B cell (primary cell): ENCODE measurements around the gene PTPRN2. TPM values are rescaled to one million over a fixed set of nuclear protein-coding genes. Genes with fewer than 3 reads are reported as not detected.

Experiments
- ATAC-seq: fragments of 200-7000 bp; cut with Tn5 transposase; one replicate; pipeline ENCODE4 v1.10.0; 2021; ENCODE audit warnings: low read depth, mild to moderate bottlenecking, moderate number of reproducible peaks, moderate library complexity
- CTCF ChIA-PET: fragments of 350-600 bp; sonication (Branson Sonifier 250); formaldehyde crosslinking; loops from one replicate; lab custom pipeline; 2021; ENCODE audit warnings: antibody characterized with exemption, inconsistent platforms; lab: Charles Lee
- POLR2A ChIA-PET: fragments of 350-600 bp; sonication (Branson Sonifier 250); formaldehyde crosslinking; loops from one replicate; lab custom pipeline; 2021; ENCODE audit warnings: antibody characterized with exemption; lab: Charles Lee
- DNase-seq: peaks from one replicate; pipeline ENCODE4 v3.0.0; 2013
- H2AFZ ChIP-seq: 2 replicates; pipeline ENCODE4 v1.6.1; 2012; ENCODE audit warnings: mild to moderate bottlenecking, low read depth, low read length; ENCODE audit not compliant: insufficient read depth, poor library complexity, severe bottlenecking
- H3K27ac ChIP-seq, 2 donors: 1 replicate in 1 of 2; 2 replicates in 1 of 2; pipeline ENCODE4 v1.5.1; 2012 to 2013; ENCODE audit warnings: low read length in 2 of 2, mild to moderate bottlenecking in 2 of 2, moderate library complexity in 1 of 2
- H3K27me3 ChIP-seq, 4 experiments: fragments of 200-600 bp in 1 of 4; sonication (generic) in 1 of 4; replicated peaks in 1 of 4; 1 replicate in 2 of 4; 2 replicates in 2 of 4; pipeline versions ENCODE4 v1.6.1 to v1.7.0; 2013 to 2016; ENCODE audit warnings: low read length in 3 of 4, mild to moderate bottlenecking in 2 of 4, mixed read lengths in 1 of 4, moderate library complexity in 1 of 4; ENCODE audit not compliant: insufficient read depth in 4 of 4, control insufficient read depth in 3 of 4; ENCODE audit errors: control extremely low read depth in 1 of 4
- H3K36me3 ChIP-seq, 2 experiments: replicated peaks in 1 of 2; 1 replicate in 1 of 2; 2 replicates in 1 of 2; pipeline versions ENCODE4 v1.6.1 to v1.7.1; 2013; ENCODE audit warnings: low read length in 1 of 2; ENCODE audit not compliant: insufficient read depth in 2 of 2, control insufficient read depth in 1 of 2; ENCODE audit errors: control extremely low read depth in 1 of 2, extremely low read depth in 1 of 2
- H3K4me1 ChIP-seq, 2 donors: fragments of 200-600 bp in 1 of 2; sonication (generic) in 1 of 2; 1 replicate in 1 of 2; 2 replicates in 1 of 2; pipeline versions ENCODE4 v1.5.1 to v1.6.1; 2013 to 2017; ENCODE audit warnings: low read length in 2 of 2; ENCODE audit not compliant: control insufficient read depth in 2 of 2, insufficient read depth in 2 of 2
- H3K4me2 ChIP-seq: replicated peaks from 2 replicates; pipeline ENCODE3; 2012; ENCODE audit warnings: mild to moderate bottlenecking, low read depth, low read length; ENCODE audit not compliant: poor library complexity, severe bottlenecking
- H3K4me3 ChIP-seq, 5 experiments: fragments of 200-600 bp in 1 of 5; sonication (generic) in 1 of 5; 1 replicate in 3 of 5; 2 replicates in 2 of 5; pipeline versions ENCODE4 v1.5.1 to v1.7.0; 2011 to 2016; ENCODE audit warnings: low read length in 4 of 5, mild to moderate bottlenecking in 4 of 5, low read depth in 2 of 5, control low read depth in 1 of 5, moderate library complexity in 1 of 5; ENCODE audit not compliant: insufficient read depth in 1 of 5; ENCODE audit errors: control extremely low read depth in 1 of 5, extremely low read depth in 1 of 5
- H3K79me2 ChIP-seq: fragments of 200-600 bp; sonication (generic); one replicate; pipeline ENCODE4 v1.6.0; 2016; ENCODE audit warnings: low read length; ENCODE audit not compliant: control insufficient read depth, insufficient read depth
- H3K9ac ChIP-seq: fragments of 200-600 bp; sonication (generic); 2 replicates; pipeline ENCODE4 v1.6.1; 2017; ENCODE audit warnings: mild to moderate bottlenecking, low read length, moderate library complexity
- H3K9me3 ChIP-seq, 3 donors: one replicate each; pipeline versions ENCODE4 v1.6.1 to v1.7.1; 2013; ENCODE audit warnings: low read length in 2 of 3; ENCODE audit not compliant: control insufficient read depth in 2 of 3, insufficient read depth in 1 of 3; ENCODE audit errors: control extremely low read depth in 1 of 3
- H4K20me1 ChIP-seq: 2 replicates; pipeline ENCODE4 v1.6.0; 2012; ENCODE audit warnings: mild to moderate bottlenecking, low read length; ENCODE audit not compliant: insufficient read depth, control insufficient read depth, poor library complexity, severe bottlenecking
- H3K27ac Mint-ChIP-seq: one replicate; pipeline ENCODE4 v1.8.0; 2021; ENCODE audit warnings: mixed read lengths
- H3K27me3 Mint-ChIP-seq: one replicate; pipeline ENCODE4 v1.8.0; 2021; ENCODE audit warnings: mixed read lengths
- H3K4me1 Mint-ChIP-seq: one replicate; pipeline ENCODE4 v1.8.0; 2021; ENCODE audit warnings: mixed read lengths
- H3K4me3 Mint-ChIP-seq: one replicate; pipeline ENCODE4 v1.8.0; 2021; ENCODE audit warnings: mixed read lengths
- H3K9me3 Mint-ChIP-seq: one replicate; pipeline ENCODE4 v1.8.0; 2022; ENCODE audit warnings: mixed read lengths; ENCODE audit not compliant: insufficient read depth
- CTCF ChIP-seq: fragments of 200-600 bp; IDR thresholded peaks from one replicate; pipeline ENCODE4 v1.8.0; 2022; ENCODE audit warnings: antibody characterized with exemption, mild to moderate bottlenecking
- EZH2 ChIP-seq: IDR thresholded peaks from 2 replicates; pipeline ENCODE4 v1.6.1; 2012; ENCODE audit warnings: borderline replicate concordance, low read depth, mild to moderate bottlenecking, moderate library complexity, low read length; ENCODE audit not compliant: insufficient read depth, poor library complexity, severe bottlenecking
- WGBS: methylation state at CpG from one replicate; pipeline ENCODE4 v1.1.5; 2013; ENCODE audit warnings: missing lambda C conversion rate; ENCODE audit not compliant: insufficient coverage; 5-methylcytosine and 5-hydroxymethylcytosine counted together
- intact Hi-C: fragments of 100-400 bp; cut with micrococcal nuclease; formaldehyde crosslinking; loops from one replicate; pipeline ENCODE4 v1.10.0; 2022
- polyA plus RNA-seq: library from polyadenylated mRNA; depleted of rRNA; stranded (reverse); fragments of >200 nt; gene quantifications from 2 replicates; pipeline ENCODE4 v1.2.3, GENCODE V29; 2012
- total RNA-seq, 2 donors: library from RNA; stranded (reverse); fragments of 120-200 nt in 1 of 2; gene quantifications; 1 replicate in 1 of 2; 2 replicates in 1 of 2; pipeline versions ENCODE4 v1.2.3 to v1.2.4, GENCODE V29; 2013 to 2022

PTPRN2 gene
- total and polyA plus RNA-seq, 2 donors (not counting 1 experiment from before 2014, with no cell fraction given): 2.0 to 5.0 TPM

- Histone ChIP-seq H3K27me3 (no peaks in the 10 kb centered on the region), H3K4me2 (no peak overlapping the region), H4K20me1 (no peaks in the 10 kb centered on the region), H3K36me3 (no peaks in the 10 kb centered on the region), H2AFZ (no peak overlapping the region), H3K9me3 (peaks cover 0 to 38% (median 0%) of the 10 kb centered on the region in 3 donors), H3K4me3 (no peak overlapping the region), H3K9ac (no peak overlapping the region), H3K4me1 (no peaks in the 10 kb centered on the region), H3K27ac (no peak overlapping the region), H3K79me2 (no peaks in the 10 kb centered on the region)
- Mint-ChIP-seq H3K27ac (no peak overlapping the region), H3K9me3 (peaks cover 6% of the 10 kb centered on the region), H3K27me3 (no peaks in the 10 kb centered on the region), H3K4me3 (no peak overlapping the region), H3K4me1 (no peaks in the 10 kb centered on the region)
- no peak for DNase-seq
- intact Hi-C loops: no loop called here
- TF ChIP-seq EZH2: no peak
- no peak for ATAC-seq
- 94% methylated on average over 17 of the region's 19 CpGs for WGBS
- ChIA-PET POLR2A (no interaction called here), CTCF (no interaction called here)
These were observed 828.3 kb downstream of the PTPRN2 start for GRCh38 chr7:157759246-157759805.

- no peaks in the 10 kb centered on the region for H3K9me3 Mint-ChIP-seq
- no peaks in the 10 kb centered on the region for H3K4me1 ChIP-seq
- no peaks in the 10 kb centered on the region for H3K36me3 ChIP-seq
- CTCF ChIA-PET: no interaction called here
- H3K4me2 ChIP-seq: no peak overlapping the region
- H3K27ac ChIP-seq: no peak overlapping the region
- no peaks in the 10 kb centered on the region for H3K4me1 Mint-ChIP-seq
- TF ChIP-seq EZH2: no peak
- no peak for TF ChIP-seq CTCF
- no peaks in the 10 kb centered on the region for H3K27me3 ChIP-seq
- H3K4me3 Mint-ChIP-seq: no peak overlapping the region
- no peak for DNase-seq
- 94% methylated on average over 36 of the region's 36 CpGs for WGBS
- no peaks in the 10 kb centered on the region for H3K27me3 Mint-ChIP-seq
- H4K20me1 ChIP-seq: no peaks in the 10 kb centered on the region
- H2AFZ ChIP-seq: no peak overlapping the region
- H3K4me3 ChIP-seq: no peak overlapping the region
- no peak overlapping the region for H3K9ac ChIP-seq
- POLR2A ChIA-PET: no interaction called here
- intact Hi-C loops: no loop called here
- peaks cover 0 to 33% (median 0%) of the 10 kb centered on the region in 3 donors for H3K9me3 ChIP-seq
- no peaks in the 10 kb centered on the region for H3K79me2 ChIP-seq
- no peak for ATAC-seq
- H3K27ac Mint-ChIP-seq: no peak overlapping the region
These were observed 829.0 kb downstream of the PTPRN2 start for GRCh38 chr7:157758468-157759245.
